ENCODE data around the gene PNPLA8.
"Not testable (repeated sequence)": the region's sequence is repeated elsewhere in the genome, so short reads cannot be mapped to it uniquely, and the experiment has no call there.

PNPLA8 gene

GRCh38 chr7:108529341-108529740 lies 3.4 kb upstream of the PNPLA8 start:
- no peak for DNase-seq

- no peak for DNase-seq
These were observed 2.3 kb upstream of the PNPLA8 start for GRCh38 chr7:108528183-108528712.

- no peak for DNase-seq
These were observed 758 bp upstream of the PNPLA8 start for GRCh38 chr7:108526768-108527017.

DNA sequence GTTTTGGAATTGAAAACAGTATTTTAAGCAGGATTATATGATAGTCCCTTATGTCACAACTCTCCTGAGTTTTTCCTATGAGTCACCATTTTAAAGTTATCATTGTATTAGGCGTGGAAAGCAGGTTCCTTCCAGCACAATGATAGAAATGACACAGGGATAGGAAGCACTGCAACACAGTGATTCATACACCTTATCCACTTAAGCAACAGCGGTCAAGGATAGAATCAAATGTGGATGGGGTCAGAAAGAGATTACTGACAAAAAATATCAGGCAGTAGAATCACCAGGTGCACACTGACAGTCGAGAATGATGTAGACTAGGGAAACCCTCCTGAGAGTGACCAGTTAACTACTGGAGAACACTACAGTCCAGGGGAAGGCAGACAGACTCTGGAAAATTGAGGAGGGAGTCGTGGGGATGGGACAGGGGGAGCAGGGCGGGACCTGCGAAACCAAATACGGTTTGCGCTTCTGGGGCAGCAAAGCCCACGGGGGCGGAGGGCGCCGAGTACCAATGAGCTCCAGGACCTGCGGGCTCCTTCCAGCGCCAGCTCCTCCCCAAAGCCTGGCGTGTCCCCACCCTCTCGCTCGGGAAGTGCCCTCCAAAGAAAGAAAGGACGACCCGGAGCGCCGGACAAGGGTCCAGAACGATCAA lies 479 bp downstream of the PNPLA8 start:
- DNase-seq = no peak

GRCh38 chr7:108522780-108523179 lies 3.2 kb downstream of the PNPLA8 start:
- no peak for DNase-seq

DNA sequence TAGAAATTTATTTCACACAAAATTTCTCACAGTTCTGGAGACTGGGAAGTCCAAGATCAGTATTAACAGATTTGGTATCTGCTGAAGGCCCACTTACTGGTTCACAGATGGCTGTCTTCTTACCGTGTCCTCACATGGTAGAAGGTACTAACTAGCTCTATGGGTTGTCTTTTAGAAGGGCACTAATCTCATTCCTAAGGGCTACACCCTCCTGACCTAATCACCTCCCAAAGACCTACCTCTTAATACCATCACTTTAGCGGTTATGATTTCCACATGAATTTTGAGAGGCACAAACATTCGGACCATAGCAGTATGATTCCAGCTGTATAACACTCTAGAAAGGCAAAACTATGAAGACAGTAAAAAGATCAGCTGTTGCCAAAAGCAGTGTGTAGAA lies 8.0 kb downstream of the PNPLA8 start:
- no peak for DNase-seq

GRCh38 chr7:108515630-108516029 lies 10.3 kb downstream of the PNPLA8 start:
- DNase-seq = no peak

GRCh38 chr7:108515013-108515412 lies 10.9 kb downstream of the PNPLA8 start:
- DNase-seq = no peak

- no peak for DNase-seq
These were observed 14.0 kb downstream of the PNPLA8 start for GRCh38 chr7:108511939-108512338.

DNA sequence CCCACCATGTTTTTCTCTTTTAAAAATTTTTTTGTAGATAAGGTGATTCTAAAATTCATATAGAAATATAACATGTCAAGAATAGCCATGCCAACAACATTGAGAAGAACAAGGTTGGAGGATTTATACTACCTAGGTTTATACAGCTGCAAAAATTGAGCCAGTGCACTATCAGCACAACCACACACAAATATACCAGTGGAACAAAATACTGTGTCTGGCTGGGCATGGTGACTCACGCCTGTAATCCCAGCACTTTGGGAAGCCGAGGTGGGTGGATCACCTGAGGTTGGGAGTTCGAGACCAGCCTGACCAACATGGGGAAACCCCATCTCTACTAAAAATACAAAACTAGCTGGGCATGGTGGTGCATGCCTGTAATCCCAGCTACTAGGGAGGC lies 21.4 kb downstream of the PNPLA8 start:
- DNase-seq = not testable (repeated sequence)

DNA sequence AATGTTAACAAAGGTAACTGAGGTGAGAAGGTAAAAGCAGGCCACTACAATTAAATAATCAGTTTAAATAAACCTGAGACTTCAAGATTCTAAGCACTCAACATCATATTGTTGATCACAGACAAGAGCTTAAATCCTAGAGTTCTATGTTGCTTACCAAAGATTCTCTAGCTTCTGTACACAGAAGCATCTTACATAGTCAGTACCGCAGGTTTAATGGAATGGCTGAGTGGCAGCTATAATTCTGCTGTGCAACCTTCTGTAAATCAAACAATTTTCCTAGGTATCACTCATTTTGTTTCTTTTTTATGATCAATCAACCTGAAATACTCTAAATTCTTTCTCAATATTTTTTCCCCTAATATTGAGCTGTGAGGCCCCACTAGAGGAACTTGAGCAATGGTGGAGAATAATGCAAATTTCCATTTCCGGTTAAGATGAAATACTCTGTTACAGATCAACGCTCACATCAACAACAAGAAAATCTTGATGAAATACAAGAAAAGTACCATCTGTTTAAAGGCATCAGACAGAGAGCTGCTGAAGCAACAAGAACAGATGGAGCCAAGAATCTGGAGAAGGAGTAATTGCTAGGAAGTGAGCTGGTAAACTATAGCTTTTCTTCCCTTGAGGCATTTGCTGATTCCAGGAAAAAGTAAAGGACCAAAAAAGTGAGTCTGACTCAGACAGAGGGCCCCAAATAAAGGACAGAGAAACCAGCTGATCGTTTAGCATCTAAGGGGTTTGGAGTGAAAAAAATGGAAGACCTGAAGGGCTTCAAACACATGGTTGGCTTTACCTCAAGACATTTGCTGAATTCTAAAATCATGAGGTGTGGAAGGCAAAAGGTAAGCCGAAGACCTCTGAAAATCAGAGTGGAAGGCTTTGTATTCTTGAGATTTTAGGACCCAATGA lies 22.6 kb downstream of the PNPLA8 start:
- DNase-seq = no peak

GRCh38 chr7:108499566-108499965 lies 26.4 kb downstream of the PNPLA8 start:
- no peak for DNase-seq

DNA sequence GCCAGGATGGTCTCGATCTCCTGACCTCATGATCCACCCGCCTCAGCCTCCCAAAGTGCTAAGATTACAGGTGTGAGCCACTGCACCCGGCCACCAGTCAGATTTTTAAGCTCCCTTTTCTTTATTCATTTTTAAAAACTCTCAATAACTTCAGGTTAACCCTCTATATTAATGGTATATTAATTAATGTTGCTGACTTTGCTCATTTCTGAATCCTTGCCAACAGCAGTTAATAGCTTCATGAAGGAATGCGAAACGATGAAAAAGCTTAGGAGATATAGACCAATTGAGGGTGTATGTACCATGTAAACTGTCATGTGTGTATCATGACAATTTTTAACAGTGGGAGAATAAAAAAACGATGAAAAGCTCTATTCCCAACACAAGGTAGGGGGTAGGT lies 27.5 kb downstream of the PNPLA8 start:
- DNase-seq = no peak

- DNase-seq = peak; percentile 21 to 53
These were observed 28.7 kb downstream of the PNPLA8 start for GRCh38 chr7:108497082-108497725.

GRCh38 chr7:108492742-108493141 lies 33.2 kb downstream of the PNPLA8 start:
- DNase-seq = no peak

GRCh38 chr7:108488768-108489538 lies 37.0 kb downstream of the PNPLA8 start:
- no peak for DNase-seq

- DNase-seq = no peak
These were observed 38.3 kb downstream of the PNPLA8 start for GRCh38 chr7:108487646-108488045.

DNA sequence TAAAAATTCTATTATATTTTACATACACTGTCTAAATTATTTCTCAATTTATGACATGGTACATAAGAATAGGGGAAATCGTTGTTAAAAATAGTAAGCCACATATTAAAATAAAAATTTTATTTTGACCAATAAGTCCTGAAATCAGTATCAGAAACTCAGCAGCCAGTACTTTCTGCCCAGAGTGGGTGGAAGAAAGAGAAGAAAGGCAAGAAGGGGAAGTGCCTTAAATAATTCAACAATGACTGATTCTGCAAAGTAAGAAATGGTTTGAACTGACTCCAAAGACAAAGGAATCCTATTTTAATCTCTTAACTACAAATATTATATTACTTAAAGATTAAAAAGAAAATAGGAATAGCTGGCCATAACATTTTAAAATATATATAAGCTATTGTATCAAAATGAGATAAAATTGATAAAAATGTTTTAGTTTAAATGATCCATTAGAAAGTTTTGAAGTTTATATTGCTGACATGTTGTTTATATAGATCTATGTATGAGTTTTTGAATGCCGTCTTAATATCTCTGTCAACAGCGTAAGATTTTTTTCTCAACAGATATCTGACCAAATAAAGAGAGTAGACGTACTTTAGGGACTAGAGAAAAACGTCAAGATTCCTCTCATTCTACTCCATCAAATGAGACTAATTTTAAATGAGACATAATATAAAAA lies 39.5 kb downstream of the PNPLA8 start:
- DNase-seq = no peak

DNA sequence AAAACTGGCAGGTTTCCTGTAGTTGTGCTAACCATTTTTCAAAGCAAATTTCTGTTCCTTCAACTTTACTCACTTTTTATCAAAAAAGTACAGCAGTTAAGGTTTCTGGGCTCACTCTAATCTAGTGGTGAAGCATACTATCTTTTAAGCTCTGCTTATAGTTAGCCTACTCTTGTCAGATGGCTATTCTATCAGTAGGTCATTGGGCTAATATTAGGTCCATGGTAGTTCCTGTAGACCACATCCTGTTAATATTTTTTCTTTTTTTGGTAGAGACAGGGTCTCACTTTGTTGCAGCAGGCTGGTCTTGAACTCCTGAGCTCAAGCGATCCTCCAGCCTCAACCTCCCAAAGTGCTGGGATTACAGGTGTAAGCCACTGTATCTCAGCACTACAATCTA lies 41.8 kb downstream of the PNPLA8 start:
- no peak for DNase-seq

DNA sequence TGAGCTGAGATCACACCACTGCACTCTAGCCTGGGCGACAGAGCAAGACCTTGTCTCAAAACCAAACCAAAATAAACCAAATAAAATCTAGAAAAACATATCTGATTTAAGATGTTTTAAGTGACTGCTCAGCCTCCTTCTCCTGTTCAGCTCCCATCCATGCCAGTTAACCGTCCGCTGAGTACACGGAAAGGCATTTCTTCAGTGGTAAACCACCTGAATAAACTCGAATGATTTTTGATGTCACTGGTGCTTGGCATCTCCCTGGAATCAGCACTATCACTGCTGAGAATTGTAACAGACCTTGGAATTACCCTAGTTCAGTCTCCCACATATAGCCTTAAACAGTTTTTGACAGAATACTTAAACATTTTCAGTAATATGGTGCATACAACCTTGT lies 45.6 kb downstream of the PNPLA8 start:
- no peak for DNase-seq

GRCh38 chr7:108479751-108480150 lies 46.2 kb downstream of the PNPLA8 start:
- DNase-seq = no peak

DNA sequence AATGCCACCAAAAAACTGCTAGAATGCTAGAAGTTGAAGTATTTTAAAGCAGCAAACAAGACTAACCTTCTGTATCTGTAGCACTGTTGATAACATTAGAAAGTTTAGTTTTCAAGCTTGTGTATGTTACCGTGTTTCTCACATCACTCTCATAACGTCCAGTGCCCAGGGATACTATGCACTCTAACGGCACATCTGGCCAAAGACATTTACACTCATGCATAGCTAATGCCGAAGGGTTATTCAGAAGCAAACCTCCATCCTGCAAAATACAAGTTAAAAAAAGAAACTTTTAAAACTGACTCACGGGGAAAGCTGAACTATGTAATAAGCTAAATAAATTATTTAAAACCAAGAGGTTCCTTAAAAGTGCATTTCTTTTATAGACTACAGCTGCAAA lies 46.8 kb downstream of the PNPLA8 start:
- DNase-seq = no peak

- DNase-seq = no peak
These were observed 57.7 kb downstream of the PNPLA8 start for GRCh38 chr7:108468246-108468645.
